Inflammatory macrophage (primary cell): ENCODE results near the gene CRISP3.
"Not testable (repeated sequence)": the region's sequence is repeated elsewhere in the genome, so short reads cannot be mapped to it uniquely, and the experiment has no call there.

ENCODE experiments used
- DNase-seq, 2 donors: peaks; one replicate each; pipeline ENCODE4 v3.0.0-alpha.2; 2020 to 2022
- total RNA-seq, 18 experiments: gene quantifications; one replicate each; lab custom pipeline; 2026; ENCODE audit warnings: mixed read lengths in 6 of 18, inconsistent platforms in 2 of 18; lab: John Stamatoyannopoulos, UW

Gene CRISP3, protein sequence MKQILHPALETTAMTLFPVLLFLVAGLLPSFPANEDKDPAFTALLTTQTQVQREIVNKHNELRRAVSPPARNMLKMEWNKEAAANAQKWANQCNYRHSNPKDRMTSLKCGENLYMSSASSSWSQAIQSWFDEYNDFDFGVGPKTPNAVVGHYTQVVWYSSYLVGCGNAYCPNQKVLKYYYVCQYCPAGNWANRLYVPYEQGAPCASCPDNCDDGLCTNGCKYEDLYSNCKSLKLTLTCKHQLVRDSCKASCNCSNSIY
- 0 to 0.12 (median 0) reads per million in 18 experiments for total RNA-seq

DNA sequence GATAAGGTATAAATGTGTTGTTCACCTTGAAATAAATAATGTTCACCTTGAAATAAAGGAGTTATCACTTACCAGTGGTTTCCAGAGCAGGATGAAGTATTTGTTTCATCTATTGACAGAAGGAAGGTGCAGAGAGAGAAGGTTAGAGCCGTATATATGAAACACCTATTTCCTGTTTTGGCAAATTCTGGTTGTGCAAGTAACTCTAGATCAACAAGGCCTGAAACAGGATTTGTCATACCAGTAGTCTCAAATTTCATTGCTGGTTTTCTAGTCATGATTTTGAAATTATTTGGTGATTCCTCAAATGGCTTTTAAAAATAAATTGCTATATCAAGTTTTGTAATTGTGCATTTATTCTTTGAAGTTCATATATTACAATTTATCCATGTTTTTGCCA is at the start of gene CRISP3:
CRISP3 (minus strand) TSS at position 130 of the 400 bp plus-strand sequence; CDS start at position 109, 21 bp downstream.
- no peak for DNase-seq

DNA sequence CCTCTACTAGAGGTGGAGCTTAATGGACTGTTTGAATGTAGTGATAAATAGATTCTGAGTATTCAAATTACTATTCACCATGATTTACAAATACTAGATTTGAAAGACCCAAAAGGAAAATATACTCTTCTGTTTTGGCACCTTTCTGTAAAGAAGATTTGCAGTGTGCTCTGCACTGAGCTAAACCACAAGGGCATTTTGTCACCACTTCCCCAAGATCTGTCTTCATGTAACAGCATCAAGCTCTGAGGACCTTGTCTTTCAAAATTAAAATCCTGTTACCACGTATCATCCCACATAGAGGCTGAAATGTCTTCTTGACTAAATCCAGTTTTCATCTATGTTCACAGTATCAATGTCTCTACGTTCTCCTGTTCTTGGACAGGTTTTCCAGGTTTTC is 46.2 kb upstream of the CRISP3 start:
- no peak for DNase-seq

DNA sequence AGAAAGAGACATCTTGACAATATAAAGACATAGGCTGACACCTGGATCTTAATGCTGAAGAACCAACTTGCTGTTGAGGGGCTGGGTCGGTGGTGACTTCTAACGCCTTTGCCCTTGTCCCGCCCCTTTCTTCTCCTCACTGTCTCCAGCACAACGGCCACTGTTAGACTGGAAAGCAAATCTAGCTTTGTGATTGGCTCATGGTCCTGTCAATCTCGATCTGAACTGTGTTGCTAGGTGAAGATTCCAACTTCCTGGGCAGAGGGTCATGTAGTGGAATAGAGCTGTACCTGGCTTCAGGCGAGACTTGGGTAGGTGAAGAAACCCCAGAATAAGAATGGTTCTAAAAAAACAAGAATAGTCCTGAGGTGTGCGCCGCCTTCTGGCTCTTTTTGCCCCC is 43.0 kb upstream of the CRISP3 start, which contains the start of gene PGK2:
PGK2 (minus strand) TSS at position 110 of the 400 bp plus-strand sequence; CDS start at position 12, 98 bp downstream.
- DNase-seq: no peak

DNA sequence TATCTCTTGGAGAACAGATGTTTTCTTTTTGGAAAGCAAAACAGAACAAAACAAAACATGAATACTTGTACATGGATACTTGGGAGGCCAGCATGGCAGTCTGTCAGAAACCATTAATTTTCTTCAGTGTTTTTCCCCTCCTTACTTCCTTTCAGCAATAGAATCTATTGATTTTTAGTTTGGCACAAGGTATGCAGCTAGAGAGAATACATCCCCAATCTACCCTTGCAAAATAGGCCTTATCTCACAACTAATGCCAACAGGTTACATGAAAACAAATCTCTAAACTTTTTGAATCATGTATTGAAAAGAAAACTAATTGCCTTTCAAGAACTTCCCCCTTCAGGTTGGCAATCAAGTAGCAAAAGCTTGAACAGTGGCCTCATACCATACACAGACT is 40.1 kb upstream of the CRISP3 start:
- no peak for DNase-seq

DNA sequence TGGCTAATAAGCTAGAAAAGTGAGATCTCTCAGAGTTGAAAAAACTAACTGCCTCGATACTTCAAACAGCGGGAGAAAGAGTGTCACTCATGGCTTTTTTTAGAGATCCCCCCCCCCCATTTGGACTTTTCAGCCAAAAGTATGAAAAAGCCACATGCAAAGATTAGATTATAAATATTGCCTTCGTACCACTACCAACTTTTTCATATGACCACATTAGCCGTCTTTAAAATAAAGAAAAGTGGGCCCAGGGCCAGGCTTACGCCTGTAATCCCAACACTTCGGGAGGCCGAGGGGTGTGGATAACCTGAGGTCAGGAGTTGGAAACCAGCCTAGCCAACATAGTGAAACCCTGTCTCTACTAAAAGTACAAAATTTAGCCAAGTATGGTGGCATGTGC is 38.5 kb upstream of the CRISP3 start:
- DNase-seq: no peak

DNA sequence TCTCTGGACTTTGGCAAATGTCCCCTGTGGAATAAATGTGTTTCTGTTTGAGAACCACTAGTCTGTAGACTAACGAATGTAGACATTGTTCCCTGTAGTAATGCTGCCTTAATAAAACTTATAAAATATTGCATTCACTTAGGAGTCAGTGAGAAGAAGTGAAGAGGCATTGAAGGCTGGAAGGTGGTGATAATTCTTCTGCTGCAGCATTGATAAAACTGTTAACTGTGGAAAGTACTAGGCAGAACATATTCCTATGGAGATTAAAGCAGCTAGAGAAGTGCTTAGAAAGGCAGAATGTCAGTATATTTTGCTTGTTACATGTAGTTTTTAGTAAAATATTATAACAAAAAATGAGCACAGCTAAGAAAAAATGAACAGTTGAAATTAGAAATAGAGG is 38.1 kb upstream of the CRISP3 start:
- no peak for DNase-seq

DNA sequence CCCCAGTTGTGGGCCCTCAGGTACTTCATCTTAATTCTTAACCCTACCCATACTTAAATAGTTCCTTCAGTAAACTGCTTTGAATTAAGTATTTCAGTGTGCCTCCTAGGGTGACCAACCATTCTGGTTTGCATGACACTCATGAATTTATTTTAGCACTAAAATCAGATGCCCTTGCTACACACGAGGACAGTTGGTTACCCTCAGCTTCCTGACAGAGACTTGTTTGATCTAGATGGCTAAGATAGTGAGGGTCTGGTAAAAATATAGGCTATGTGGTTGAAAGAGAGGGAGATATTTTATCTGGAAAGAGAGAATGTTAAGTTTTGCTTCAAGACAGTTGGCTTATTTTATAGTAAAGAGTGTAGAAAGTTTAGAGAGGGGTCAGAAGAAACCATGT is 32.3 kb upstream of the CRISP3 start:
- DNase-seq: no peak

DNA sequence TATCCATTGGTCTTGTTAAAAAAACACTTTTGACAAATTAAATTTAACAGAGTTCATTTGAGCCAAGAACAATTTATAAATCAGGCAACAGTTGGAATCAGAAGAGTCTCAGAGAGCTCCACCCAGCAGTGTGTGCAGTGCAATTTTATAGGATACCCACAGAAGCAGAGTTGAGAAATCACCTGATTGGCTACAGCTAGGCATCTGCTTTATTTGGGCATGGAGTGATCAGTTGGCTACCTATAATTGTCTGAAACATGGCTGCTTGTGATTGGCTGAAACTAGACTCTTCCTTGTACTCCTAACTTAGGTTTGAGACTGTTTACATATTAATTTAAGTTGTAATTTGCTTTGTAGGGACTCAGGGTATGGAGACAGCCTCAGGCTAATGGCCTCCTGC is 30.9 kb upstream of the CRISP3 start:
- no peak for DNase-seq

DNA sequence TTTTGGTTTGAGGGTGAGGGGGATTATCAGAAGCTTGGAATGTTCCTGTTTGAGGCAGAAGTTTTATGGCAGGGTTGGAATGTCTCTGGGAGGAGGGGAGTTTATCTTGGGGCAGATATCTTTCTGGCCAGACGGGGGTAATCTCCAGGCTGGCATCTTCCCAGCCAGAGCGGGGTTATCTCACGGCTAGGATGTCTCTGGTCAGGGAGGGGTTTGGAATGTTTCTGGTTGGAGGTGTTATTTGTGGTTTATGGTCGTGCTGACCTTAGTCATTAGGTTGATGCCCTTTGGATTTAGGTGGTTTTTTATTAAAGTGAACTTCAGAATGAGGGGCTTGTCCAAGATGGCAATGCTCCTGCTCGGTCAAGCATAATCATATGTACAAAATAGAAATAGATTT is 28.1 kb upstream of the CRISP3 start:
- no peak for DNase-seq

DNA sequence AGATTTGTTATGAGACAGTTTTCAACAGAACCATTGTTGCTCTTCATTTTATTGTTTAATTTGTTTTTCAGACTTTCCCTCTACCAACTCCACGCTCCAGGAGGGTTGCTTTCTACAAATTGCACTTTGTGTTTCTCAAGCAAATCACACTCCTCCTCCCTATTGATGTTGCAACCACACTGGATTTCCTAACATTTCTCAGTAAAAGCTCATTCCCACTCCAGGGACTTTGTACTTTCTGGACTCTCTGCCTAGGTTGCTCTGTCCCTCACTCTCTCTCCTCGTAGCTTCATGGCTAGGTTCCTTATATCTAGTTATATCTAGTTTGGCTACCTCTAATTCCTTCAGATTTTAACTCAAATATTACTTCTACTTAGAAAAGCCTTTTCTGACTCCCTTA is 22.6 kb upstream of the CRISP3 start:
- DNase-seq: no peak

DNA sequence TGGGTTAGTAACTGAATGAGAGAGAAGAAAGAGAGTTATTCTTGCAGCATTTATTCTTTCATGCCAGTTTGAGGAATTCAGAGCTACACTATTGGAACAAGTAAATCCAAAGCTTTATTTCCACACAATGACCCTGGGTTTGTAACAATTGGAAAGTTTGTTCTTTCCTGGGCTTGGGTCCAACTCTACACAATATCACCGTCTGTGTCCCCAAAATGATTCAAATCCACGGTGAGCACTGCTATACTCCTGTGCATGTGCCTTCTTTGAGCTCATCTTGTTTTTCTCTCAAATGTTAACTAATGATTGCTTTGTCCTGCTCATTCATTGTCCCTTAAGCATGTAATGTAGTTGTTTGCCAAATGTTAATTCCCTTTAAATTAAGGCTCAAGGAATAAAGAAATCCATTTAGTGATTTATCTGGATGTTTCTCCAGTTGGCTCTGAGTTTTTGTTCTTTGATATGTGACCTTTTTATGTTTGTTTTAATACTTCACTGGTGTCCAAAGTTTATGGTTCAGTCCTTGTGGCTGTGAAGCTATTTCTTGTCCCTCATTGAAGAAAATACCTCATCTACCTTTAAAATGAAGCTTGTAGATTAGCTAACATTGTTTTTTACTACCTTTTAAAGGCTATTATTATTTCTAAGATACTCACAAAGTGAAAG is 20.5 kb upstream of the CRISP3 start:
- no peak for DNase-seq

DNA sequence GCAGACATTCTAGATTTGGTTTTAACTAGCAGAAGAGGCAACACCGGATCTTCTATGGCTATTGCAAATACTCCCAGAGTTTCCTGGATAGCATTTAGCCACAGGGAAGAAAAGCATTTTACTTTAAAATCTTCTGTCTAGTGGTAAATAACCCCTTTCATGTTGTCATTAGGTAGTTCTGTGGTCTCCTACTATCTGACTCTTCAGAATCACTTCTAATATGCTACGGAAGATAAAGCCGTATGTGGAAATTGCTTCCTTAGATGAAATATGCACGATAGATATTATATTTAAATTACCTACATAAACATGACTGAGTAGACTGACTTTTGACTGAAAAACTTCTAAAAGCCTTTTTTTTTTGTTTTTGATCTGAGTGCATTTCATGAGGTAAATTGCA is 759 bp downstream of the CRISP3 start:
- no peak for DNase-seq

DNA sequence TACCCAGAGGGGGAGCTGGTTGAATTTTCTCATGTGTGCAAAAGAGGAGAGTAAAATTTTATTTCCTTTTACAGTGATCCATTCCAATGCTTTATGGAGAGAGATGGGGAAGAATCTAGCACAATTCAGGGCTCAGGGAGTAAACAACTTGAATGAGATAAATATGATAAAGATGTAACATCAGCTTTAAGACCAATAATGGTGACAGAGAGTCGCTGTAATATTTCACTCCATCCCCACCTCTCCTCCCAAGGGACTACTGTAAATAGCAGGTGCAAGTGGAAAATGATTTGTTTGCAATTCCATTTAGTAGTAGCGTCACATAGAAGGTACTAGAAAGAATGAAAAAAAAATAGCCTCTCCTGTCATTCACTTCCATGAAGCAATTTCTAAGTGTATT is 4.8 kb downstream of the CRISP3 start:
- no peak for DNase-seq

DNA sequence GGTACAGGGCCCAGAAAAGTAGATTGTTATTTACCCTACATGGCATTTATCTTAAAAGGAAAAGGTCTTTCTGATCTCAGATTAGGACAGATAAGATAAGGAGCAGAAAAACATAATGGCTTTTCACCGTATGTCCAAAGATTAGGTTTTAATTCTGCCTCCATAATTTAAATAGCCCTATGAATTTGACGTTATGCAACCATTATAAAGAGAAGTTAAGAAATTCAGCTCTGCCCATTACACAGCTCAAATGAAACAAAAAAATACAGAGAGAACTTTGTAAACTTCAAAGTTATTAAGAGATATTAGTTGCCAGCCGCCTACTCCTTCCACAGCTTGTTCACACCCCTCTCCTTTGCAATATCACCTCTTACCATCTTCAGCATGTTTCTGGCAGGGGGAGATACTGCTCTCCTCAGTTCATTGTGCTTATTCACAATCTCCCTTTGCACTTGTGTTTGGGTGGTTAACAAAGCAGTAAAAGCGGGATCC is 8.1 kb downstream of the CRISP3 start:
- no peak for DNase-seq

DNA sequence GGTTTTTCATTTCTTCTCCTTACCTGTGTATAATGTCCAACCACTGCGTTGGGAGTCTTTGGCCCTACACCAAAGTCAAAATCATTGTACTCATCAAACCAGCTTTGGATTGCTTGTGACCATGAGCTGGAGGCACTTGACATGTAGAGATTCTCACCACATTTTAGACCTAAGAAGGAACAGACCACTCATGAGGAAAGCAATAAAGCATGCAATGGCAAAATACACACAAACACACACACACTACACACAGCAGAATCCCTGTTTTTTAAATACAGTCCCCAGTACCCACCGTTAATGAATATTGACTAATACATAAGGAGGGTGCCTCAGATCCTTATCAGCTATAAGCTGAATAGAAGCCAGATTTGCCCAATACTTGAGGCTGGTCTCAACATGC is 10.5 kb downstream of the CRISP3 start:
- no peak for DNase-seq

DNA sequence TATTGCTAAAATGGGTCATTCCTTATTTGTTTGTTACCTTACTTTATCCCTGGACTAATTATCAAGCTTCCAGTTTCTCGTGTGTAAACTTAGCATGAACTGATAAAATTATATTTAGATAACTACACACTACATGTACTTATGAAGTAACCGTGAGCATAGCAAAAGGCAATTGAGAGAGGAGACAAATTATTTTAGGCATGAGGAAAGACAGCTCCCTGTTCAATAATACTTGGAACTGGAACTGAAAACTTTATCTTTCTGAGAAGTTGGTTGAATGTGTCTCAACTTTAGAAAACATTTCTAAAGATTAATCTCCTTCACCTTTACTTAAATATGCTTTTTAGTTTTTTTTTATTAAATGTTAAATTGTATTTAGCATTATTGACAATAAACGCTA is 11.4 kb downstream of the CRISP3 start:
- no peak for DNase-seq

DNA sequence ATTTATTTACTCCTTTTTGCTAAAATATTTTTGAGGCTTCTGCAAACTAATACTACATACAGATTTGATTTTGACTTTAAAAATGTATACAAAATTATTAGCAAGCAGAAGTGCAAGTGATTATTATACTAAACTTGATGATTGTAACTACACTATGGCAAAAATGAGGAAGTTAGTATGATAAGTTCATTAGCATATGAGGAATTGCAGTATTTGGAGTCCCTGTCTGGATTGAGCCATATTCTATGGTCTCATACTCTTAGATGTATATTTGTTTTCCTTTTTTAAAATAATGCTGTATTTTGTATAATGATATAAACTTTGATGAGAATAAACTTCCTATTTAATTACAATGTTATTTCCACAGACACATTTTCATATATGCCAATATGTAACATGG is 13.9 kb downstream of the CRISP3 start:
- no peak for DNase-seq

DNA sequence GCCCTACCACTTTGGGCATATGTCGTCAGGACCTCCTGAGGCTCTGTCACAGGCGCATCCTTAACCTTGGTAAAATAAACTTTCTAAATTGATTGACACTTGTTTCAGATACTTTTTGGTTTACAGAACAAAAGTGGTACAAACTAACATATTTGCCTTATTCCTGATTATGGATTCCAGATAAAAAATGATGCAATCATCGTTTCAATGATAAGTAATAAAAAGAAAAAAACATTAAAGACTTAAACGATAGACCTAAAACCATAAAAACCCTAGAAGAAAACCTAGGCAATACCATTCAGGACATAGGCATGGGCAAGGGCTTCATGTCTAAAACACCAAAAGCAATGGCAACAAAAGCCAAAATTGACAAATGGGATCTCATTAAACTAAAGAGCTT is 20.3 kb downstream of the CRISP3 start:
- DNase-seq: not testable (repeated sequence)

DNA sequence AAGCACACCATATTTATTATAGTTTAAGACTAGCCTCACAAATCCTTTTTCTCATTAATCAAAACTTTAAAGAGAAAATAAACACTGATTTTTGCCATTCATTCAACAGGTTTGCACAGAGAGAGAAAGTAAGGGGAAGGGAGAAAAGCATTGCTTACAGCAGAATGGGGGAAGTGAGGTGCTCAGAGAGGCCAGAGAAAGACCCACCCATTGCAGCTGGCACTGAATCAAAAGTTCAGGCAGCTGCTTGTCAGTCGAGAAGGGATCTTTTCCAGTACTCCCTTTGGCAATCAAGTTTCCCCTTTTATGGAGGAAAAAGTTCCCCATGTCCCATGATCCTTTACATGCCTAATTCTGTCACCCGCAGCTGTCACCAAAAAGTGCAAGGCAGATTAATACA is 22.9 kb downstream of the CRISP3 start:
- no peak for DNase-seq

DNA sequence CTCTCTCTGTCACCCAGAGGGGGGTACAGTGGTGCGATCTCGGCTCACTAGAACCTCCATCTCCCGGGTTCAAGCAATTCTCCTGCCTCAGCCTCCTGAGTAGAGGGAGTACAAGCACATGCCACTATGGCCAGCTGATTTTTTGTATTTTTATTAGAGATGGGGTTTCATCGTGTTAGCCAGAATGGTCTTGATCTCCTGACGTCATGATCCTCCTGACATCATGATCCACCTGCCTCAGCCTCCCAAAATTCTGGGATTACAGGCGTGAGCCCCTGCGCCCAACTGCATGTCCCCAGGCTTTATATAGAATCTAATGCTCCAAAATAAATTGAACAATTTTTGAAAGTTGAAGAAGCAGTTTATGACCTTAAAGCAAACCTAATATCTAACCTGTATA is 23.8 kb downstream of the CRISP3 start:
- no peak for DNase-seq

DNA sequence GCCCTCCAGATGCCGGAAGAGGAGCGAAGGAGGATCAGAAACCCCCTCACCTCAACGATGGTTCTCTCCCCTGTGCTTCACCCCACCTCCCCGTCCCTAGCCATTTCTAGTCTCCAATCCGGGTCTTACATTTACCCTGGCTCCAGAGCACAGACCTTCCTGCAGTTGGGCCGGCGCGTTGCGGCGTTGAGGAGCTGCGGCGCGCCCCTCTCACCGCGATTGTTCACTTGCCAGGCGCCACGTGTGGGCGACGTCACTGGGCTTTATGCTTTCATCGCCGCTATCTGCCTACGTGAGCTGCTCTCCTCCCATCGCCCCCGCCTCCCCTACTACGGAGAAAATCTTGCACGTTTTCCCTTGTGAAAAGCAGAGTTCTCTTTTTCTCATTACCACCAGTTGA is 30.8 kb downstream of the CRISP3 start, which contains the start of gene CRISP2:
CRISP2 (minus strand) TSS at position 198 of the 400 bp plus-strand sequence. CDS start 4,347 bp downstream, outside the sequence.
- DNase-seq: no peak

DNA sequence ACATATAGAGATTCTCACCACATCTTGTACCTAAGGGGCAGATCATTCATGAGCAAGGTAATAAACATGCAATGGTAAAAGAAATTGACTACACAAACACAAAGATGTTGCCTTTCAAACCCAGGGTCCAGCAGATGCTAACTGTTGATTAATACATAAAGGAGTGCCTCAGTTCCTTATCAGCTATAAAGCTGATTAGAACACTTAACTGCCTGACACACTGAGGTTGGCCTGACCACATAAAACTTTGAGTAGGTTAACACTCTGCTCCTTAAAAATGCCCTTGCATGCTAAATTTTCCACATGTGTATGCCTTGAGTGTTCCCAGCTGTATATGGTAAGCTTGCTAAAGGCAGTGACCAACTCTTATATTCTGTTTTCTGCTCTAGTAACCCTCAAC is 45.7 kb downstream of the CRISP3 start:
- no peak for DNase-seq

DNA sequence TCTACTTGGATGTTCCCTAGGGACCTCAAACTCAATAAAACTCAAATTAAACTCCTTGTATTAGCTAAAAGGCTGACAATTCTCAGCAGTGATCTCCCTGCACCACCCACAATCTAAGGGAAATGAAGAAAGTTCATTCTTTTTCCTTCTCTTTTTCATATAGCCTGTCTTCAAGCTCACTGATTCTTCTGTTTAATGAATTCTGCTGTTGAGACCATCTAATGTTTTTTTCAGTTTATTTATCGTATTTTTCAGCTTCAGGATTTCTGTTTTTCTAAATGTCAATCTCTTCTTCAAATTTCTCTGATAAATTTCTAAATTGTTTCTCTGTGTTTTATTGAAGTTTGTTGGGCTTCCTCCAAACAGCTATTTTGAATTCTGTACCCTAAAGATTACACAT is 50.7 kb downstream of the CRISP3 start:
- DNase-seq: no peak

DNA sequence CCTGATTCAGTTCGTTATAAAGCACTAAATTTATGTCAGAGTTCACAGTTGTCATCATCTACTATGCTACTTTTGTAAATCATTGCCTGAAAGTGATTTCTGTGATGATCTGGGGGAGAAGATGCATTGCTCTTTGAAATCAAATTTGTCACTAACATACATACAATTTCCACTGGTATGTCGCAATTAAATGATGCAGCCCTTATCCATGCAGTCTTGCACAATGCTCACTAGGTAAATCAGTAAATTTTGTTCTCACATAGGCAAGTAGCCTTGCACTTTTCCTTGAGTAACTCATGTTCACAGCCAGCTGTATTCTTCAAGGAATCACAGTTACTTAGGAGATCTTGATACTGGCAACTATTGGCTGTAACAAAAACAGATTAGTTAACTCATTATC is 51.7 kb downstream of the CRISP3 start:
- no peak for DNase-seq
